EH (cell line): ENCODE results near the gene EML4.
"Not testable (repeated sequence)": the region's sequence is repeated elsewhere in the genome, so short reads cannot be mapped to it uniquely, and the experiment has no call there.

ENCODE experiments used
- DNase-seq: peaks from one replicate; pipeline ENCODE4 v3.0.0-alpha.2; 2015; ENCODE audit warnings: low read depth

EML4 gene

DNA sequence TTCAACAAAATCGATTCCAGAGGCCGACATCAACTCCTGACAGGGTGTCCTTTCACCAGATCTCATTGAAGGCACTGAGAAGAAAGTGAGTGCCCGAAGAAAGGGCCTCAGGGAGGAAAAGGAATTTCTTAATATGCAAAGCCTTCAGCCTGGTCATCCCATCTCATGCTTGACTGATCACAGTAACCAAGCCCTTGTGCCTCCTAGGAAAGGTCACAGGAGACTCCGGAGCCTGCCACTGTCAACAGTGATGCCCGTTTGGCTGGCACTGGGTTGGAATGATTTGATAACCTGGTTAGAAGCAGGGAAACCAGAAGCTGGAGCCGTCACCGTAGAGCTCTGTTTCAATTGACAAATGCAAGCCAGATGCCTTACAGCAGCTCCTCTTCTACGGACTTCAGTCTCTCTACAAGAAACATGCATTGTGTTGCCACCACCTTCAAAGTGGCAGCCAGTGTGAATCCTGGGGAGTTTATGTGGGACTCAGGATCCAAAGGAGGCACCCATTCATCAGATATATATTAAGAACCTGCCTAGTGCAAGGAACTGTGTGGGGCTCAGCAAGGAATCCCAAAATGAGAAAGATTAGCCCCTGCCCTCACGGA lies 167.3 kb downstream of the EML4 start:
- no peak for DNase-seq

DNA sequence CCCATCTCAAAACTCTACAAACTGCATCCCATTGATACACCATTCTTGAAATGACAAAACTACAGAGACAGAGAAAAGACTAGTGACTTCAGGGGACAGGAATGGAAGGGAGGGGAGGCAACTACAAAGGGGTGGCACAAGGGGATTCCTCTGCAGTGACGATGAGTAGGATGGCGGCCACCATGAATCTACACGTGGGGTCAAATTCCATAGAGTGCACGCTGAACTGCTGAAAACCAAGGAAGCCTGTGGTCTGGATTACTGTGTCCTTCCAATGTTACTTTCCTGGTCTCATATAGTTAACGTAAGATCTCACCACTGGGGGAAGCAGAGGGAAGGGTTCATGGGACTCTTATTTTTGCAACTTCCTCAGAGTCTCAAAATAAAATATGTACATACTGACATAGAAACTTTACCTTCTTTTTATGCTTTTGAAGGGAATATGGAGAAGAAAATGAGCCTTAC lies 168.2 kb downstream of the EML4 start:
- no peak for DNase-seq

GRCh38 chr2:42337846-42338566 lies 168.9 kb downstream of the EML4 start:
- no peak for DNase-seq

GRCh38 chr2:42338567-42339190 lies 169.5 kb downstream of the EML4 start:
- no peak for DNase-seq

DNA sequence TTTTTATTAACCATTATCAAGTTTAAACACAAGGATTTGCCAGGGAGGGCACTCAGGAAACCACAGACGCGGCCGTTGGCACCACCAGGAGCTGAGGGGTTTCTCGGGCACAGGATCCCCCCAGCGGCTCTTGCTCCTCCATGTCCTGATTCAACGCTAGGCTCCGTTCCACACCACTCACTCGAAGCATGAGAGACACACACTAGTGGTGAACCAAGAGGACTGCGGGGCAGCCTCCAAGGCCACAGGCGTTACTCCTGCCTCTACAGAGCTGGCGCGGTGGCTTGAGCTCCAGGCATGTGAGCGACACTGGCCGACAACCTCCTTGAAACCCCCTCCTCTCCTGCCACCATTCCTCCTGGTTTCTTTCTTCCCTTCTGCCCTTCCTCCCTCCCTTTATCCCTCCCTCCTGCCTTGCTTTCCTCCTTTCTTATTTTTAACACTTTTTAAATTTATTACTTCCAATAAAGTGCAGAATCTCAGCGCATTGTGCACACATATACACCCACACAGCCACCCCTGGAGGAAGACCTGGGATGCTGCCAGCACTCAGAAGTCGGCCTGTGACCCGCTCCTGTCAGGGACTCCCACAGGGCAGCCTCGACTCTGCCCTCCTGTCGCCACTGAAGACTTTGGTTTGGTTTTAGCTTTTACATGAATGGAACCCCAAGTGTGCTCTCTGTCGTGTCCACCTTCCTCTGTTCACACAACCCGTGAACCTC lies 170.2 kb downstream of the EML4 start:
- DNase-seq: no peak

DNA sequence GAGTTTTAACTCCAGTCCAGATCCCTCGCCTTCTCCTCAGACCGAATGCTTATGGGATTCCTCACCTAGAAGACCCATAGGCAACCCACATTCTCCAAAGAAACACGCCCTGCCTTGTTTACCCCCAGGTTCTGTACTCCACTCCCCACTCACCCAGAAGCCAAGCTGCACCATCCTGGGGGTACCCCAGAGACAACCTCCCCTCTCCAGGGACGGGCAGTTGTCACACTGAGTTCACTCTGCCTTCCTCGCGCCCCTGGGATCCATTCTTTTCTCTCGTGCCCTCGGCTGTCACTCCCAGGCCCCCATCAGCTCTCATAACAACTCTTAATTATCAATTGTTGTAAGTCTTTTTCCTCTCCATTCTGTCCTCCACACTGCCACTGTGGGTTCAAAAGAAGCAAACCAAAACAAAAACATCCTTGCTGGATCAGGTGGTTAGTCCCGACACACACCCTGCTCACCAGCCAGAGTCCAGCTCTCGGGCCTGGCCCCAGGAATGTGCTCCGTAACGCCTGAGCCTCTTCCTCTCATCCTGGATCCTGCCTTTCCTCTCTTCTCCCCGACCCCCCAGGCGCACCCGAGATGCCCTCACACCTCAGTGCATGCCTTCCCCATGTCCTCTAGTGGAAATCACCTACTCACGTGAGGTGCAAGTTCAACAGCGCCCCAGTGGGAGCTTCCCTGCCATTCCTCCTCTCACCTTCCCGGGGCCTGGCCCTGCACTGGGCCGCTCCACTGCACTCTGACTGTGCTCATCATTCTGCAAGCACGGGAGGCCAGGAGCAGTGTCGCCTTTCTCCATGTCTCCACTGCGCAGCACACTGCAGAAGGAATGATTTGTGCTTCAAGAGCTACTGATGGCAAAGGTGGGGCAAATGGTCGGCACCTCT lies 171.1 kb downstream of the EML4 start:
- DNase-seq: no peak

- DNase-seq: no peak
Observed at GRCh38 chr2:42340938-42341636, 171.9 kb downstream of the EML4 start.

DNA sequence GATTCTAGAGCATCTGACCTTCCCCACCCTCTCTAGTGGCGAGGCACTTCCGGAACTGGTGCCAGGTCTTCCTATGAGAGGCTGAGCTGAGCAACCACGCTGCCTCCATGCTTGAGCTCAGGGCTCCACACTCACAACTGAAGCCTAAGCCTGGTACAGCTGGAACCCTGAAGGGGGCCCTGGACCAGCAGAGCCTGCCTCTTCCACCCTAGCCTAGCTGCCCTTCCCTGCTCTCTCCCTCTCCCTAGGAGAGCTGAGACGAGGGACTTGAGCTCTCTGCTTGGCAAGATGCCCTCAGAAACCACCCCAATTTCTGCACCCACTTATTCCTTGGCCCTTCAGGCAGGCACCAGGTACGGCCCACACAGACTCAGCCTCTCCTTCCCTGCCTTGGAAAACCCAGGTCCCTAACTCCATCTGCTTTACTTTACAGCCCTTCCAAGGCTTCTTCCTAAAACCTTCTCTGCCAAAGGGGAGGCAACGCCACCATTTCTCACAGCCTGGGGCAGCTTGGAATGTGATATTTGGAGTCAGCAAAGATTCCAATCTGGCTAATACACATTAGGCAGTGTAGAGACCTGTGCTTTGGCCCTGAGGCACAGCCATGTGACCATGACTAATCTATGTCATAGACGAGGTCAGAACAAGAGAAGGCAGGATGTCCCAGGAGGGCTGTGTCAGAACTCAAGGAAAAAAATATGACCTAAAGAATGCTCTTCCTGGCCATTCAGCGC lies 173.1 kb downstream of the EML4 start:
- peak; percentile 96 for DNase-seq

GRCh38 chr2:42342795-42343241 lies 173.7 kb downstream of the EML4 start:
- DNase-seq: no peak

- peak; percentile 15 for DNase-seq
Observed at GRCh38 chr2:42345986-42346385, 176.8 kb downstream of the EML4 start.

GRCh38 chr2:42346856-42347255 lies 177.7 kb downstream of the EML4 start:
- not testable (repeated sequence) for DNase-seq

DNA sequence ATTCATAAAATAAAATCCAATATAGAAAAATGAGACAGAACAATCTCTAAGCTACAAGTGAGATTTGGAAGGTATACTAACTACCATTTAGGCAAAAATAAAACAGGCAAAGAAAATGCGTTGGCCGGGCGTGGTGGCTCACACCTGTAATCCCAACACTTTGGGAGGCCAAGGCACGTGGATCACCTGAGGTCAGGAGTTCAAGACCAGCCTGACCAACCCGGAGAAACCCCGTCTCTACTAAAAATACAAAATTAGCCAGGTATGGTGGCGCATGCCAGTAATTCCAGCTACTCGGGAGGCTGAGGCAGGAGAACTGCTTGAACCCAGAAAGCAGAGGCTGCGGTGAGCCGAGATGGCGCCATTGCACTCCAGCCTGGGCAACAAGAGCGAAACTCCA lies 178.4 kb downstream of the EML4 start:
- not testable (repeated sequence) for DNase-seq

DNA sequence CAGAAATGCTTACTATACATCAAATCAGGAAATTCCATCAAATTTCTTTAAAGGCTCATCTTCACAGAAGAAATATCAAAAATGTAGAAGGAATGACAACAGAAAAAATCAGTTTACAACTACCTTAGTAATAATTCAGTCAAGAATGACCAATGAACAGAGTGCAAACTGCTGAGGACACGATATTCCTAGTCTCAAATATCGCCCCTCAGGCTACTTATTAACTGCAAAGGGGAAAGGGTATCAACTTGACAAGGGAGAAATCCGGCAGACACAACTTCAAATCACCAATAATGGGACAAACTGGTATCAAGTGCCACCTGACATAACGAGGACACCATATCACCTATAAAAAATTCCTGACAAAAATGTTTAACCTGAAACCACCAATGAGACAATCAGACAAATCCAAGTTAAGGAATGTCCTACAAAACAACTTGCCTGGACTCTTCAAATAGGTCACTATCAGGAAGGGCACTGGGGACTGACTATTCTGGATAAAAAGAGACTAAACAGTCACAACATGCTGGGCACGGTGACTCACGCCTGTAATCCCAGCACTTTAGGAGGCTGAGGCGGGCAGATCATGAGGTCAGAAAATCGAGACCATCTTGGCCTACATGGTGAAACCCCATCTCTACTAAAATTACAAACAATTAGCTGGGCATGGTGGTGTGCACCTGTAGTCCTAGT lies 179.1 kb downstream of the EML4 start:
- DNase-seq: no peak

DNA sequence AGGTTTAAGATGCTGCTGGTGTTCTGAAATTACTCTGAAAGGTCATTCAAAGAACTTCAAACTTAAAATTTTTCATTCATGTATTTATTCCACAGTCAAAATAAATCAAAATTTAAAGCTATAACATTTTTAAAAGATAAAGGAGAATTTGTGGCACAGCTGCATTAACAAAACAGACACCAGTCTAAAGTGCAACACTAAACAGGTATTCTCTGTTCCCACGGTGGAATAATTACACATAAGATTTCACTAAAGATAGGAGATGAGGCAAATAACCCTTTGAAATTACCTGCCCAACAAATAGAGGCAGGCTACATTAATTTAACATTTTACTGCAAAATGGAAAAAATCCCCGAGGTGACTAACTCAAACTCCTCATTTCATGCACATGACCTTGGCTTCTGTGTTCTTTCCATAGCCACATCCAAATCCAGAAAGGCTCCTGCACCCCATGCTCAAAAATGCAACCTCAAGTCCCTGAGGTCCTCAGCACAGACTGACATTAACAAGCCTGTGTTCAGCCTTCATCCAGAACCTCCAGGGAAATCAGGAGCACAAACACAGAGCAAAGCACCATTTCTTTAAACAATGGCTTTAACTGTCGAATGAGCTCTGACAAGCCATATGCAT lies 181.4 kb downstream of the EML4 start:
- no peak for DNase-seq

GRCh38 chr2:42351864-42352263 lies 182.7 kb downstream of the EML4 start:
- no peak for DNase-seq

DNA sequence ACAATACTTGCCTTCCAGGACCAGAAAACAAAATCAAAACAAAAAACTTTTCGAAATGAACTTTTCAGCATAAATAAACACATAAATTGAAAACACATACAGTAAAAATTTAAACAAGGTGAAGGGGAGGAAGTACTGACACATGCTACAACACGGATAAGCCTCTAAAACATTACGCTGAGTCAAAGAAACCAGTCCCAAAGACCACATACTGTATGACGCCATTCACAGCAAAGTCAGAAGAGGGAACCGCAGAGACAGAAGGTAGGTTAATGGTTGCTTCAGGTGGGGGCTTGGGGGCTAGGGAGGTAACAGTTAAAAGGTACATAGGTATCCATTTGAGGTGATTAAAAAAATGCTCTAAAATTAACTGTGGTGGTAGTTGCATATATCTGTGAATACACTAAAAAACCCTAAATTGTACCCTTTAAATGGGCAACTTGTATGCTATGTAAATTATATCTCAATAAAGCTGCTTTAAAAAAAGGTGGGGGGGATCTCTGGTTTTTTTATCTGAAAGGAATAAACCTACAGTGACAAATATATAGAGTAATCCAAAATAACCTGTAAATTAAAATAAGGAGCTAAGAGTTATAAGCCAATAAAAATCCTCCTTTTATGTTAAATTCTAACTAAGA lies 184.8 kb downstream of the EML4 start:
- peak; percentile 35 for DNase-seq

- DNase-seq: peak; percentile 33
Observed at GRCh38 chr2:42359304-42359964, 190.3 kb downstream of the EML4 start.

DNA sequence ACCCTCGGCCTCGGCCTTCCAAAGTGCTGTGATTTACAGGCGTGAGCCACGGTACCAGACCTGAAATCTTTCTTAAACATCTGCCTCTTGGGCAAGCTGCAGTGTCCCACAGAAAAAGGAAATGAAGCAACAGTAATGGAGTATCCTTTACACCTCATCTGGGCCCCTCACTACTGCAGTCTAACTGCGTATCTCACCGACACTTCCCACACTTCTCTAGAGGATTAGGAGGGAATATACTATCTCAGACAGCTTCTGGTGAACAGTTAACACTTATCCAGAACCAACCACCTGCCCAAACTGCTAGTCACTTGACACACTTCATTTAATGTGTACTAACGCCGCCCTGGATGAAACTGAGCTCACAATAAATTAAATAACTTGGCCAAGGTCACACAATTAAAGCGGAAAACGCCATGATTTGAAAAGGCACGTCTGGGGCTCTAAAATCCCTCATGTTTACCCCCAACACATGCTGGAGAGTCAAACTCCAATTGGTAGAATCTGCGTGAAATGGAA lies 190.9 kb downstream of the EML4 start:
- peak; percentile 54 for DNase-seq
